HuH-7.5 (cell line): ENCODE measurements around the gene CTDSP2.
"Not testable (repeated sequence)": the region's sequence is repeated elsewhere in the genome, so short reads cannot be mapped to it uniquely, and the experiment has no call there.

ENCODE experiments used
- DNase-seq: peaks from one replicate; pipeline ENCODE4 v3.0.0; 2011; ENCODE audit warnings: low spot score

The CTDSP2 gene

DNA sequence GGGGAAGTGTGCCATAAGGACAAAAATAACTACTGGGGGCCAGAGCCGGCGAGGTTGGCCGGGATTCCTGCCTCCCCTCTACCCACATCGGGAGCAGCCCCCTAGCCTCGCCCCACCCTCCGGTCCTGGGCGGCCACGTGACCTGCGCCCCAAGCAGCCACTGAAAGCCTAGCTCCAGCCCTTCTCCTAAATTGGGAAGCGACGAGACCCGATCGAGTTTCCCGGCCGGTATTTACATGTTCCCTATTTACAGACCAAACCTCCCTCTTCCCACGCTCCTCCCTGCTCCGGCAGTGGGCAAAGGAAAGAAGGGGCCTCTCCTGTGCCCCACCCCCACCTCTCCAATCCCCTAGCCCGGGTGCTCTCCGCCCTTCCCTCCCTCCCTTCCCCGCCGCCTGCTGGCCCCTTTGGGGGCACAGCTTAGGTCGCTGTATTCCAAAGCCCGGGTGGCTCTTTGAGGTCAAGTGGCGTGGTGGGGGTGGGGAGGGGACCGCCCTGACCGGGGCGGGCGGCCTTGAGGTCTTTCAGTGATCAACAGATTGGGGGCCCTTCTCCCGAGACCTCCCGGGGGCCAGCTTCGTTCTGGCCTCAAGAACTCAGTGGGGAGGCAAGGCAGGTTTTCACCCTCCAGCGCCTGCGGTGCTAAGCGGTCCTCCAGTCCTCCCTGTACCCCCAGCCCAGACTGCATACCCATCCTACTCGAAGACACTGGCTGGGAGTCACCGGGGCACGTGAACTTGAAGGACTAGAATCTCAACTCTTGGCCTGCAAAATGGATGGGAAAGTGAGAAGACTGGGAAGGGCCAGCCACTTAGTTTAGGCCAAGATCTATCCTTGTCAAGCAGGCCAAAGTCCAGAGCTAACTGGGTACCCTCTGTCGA, 6.3 kb upstream of the CTDSP2 start:
- DNase-seq: peak; percentile 46

DNA sequence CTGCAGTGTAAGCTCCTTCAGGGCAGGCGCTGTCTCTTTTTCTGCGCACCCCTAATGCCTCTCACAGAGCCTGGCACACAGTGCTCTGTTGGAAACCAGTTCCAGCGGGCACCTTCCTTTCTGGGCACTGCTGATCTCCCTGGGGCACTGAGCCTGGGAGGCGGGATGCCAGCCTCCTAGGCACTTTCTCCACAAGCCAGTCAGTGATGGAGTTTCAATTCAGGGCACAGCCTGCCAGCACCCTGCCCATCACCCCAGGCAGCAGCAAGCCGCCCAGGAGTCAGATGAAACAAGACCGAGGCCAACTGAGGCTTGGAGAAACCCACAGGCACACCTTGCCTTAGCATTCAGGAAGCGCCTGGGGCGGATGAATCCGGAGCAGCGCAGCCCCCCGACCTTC, 5.7 kb upstream of the CTDSP2 start:
- DNase-seq: no peak

DNA sequence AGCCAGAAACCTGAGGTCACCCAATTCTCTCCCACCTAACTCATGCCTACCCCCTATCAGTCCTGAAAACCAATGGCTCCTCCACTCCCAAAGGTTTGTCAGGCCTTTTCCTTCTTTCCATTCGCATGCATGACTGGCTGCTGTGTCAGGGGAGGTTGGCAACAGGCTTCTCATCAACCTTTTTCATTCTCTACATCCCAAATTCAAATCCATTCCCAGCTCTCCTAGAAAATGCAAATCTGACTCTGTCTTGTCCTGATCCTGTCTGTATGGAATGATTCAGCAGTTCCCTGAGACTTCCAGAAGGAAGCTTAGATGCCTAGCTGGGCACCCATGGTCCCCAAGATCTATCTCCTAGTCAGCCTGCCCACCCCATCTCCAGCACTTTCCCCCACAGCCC, 5.0 kb upstream of the CTDSP2 start:
- DNase-seq: no peak

DNA sequence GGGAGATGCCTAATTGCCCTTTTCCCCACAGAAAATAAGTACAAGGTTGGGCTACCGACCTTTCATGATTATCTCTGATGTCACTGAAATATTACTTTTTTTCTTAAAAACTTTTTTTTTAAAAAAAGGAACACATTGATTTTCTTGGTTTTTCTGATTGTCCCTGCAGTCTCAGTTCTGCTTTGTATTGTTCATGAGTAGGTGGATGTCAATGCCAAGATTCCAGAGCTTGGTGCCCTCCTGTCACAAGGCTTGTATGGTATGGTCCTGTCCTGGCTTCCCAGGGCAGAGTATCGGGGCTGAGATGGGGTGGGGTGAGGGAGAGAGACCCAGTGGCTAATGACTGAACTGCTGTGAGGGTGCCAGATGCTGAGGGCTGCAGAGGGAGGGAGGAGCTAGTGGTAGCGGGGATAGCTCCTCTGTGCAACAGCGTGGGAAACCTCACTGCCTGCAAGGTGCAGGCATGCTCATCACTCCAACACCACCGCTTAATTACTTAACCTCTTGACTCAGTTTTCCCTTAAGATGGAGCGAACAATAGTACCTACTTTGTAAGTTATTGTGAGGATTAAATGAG, 4.4 kb upstream of the CTDSP2 start:
- DNase-seq: no peak

DNA sequence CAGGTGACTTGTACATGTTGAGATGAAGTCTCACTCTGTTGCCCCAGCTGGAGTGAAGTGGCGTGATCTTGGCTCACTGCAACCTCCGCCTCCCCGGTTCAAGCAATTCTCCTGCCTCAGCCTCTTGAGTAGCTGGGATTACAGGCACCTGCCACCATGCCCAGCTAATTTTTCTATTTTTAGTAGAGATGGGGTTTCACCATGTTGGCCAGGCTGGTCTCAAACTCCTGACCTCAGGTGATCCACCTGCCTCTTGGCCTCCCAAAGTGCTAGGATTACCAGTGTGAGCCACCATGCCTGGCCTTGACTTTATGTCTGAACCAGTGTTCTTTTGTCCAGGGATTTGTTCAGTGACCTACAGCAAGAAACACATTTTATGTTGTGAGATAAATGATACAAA, 2.9 kb upstream of the CTDSP2 start:
- DNase-seq: not testable (repeated sequence)

DNA sequence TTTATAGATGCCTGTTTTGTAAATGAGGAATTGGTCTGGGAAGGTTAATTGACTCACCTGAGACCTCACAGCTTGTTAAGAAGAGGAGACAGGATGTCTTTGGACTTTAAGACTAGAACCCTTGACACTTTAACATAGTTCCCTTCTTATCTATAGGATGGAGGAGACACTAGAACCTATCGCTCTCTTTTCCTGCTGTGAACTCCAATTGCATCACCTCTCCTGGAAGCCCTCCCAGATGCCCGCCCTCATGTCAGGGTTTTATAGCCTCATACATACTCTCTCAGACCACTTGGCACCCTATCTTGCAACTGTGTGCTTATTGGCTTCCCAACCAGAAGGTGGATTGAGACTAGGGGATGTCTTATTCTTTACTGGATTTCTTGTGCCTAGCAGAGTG, 2.5 kb upstream of the CTDSP2 start:
- no peak for DNase-seq

DNA sequence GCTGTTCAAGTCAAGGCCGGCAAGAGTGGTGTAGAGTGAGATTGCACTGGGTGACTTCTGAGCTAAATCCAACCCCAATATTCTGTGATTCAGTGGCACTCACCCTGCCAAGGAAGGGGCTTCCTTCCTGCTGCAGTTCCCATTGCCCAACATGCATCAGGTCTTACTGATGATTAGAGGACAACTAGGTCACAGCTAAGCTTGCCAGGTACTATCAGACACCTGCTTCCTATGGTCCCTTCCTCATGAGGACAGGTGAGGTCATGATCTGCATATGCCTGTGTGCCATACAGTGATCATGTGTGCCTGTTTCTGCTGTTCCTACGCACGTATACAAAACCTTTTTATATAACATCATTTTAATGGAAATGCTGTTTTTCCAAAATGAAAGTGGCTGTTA, 1.7 kb upstream of the CTDSP2 start:
- no peak for DNase-seq

DNA sequence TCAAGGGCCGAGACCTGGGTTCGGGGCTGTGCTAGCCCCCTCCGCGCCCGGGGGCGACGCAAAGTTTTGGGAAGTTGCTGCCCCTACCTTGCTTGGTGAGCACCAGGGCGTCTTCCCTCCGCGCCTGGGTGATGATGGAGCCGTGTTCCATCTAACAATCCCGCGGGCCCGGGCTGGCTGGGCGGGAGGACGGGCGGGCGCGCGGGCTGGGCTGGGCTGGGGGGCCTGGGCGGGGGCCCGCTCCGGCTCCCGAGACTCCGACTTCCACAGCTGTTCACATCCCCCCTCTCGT, 298 bp downstream of the CTDSP2 start:
- DNase-seq: no peak

DNA sequence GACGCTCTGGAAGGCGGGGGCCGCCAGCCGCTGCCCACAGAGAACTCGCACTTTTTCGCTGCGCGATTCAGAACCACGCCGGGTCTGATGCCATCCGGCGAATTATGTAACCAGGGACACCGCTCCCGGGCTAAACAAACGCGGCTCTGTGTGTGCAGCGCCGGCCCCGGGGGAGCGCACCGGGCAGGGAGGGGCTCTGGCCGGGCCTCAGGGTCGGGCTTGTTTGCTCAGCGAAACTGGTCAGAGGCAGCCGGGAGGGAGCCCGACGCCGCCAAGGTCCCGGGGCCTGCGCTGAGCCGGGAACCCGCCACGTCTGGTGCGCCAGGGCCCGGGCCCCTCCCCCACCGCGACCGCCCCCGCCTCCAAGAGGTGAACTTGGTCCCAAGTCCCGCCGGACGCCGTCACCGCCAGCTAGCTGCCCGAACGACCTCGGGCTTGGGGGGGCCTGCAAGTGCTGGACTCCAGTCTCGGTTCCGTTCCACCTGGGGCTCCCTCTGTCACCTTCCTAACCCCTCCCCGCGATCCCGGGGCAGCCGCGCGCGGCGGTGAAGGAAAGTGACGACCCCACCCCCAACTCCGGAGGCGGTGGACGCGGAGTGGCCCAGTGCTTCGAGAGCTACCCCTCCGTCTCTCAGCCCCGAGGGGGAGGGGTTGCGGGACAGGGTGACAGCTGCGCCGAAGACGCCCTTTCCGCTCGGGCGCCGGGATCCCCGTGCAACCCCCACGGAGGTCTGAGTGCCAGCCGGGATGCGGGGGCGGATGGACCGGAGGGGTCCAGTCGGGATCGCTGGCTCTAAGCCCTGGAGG, 848 bp downstream of the CTDSP2 start:
- peak; percentile 86 for DNase-seq

DNA sequence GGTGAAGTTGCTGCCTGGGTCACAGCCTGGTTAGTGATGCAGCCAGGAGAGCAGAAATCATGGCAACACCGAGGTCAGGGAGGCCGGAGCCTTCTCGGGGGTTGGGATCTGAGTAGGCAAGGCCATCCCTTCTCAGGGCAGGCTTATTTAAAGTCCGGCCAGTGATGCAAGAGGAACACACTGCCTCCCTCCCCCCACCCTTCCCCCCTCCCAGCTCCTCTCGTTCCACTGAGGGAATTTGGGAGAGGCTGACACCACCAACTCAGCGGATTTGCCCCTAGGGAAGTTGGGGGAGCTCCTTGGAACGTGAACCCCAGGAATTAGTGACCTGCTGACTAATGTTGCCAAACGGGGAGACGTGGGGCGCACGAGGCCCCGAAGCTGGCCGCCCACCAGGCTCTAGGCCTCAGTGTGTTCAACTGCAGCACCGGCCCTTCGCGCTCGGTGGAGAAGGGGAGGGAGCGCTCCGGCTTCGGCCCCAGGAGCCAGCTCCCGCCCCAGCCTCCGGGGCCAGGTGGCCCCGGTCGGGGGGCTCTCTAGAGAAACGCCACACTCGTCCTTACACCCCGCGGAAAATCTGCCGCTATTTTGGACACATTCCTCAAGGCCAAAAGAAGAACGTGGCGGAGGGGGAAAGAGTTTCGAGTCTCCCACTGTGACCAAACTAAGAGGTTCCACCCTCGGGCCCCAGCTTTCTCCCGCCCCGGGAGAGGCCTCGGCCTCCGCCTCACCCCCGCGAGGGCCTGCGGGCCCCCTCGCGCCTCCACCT, 1.6 kb downstream of the CTDSP2 start:
- peak; percentile 88 for DNase-seq

DNA sequence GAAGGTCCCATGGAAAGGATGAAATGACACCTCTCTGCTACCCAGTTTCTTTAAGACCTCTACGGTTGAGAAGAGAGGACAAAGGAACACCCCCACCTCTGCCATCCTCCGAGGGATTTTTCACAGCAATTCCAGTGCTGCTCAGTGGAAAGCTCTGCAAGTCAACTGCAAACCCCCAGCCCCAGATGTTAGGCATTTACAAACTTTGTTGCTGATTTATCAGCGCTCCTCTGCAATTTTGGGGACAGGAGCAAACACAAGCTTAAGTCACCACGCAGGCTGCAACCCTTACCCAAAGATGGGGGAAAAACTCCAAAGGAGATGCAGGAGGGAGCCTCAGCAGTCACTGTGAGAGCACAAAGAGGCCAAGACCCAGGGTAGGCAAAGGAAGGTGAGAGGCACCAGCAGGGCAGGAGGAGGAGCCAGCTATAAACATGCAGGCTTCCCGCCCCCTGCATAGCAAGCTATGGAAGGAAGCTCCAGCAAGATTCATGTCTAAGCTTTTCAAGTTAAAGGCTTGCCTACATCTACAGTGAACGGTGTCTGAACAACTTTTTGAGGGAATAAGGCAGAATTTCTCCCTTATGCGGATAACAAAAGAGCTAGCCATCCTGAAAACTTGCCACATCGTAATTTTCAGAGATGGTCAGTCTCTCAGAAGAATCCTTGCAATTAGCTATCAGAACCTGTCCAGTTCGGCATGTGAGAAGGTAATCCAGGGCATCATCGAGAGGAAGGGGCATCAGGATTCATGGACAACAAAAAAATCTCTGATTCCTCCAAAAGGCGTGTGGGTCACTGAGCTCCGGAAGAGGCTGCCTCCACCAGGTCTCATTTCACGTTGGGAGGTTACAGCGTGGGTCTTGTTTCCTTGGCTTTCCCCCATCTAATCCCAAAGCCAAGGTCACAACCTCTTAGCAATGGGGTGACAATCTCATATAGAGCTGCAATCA, 3.9 kb downstream of the CTDSP2 start:
- DNase-seq: no peak

DNA sequence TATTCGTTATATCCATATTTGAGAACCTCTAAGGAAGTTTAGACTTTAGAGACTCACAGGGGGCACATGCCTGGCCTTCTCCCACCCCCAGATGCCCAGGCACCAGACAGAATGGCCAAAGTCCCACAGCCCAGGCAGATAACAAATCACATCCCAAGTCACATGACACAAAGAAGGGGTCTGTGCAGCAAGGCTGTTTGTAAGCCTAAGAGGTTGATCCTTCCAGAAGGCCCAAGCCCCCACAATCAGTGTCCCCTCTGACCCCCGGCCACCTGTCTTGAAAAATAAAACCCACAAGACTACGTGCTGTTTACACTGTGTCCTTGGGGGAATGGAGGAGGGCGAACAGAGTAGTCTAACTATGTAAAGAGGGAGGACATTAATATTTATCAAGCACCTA, 5.1 kb downstream of the CTDSP2 start:
- no peak for DNase-seq

DNA sequence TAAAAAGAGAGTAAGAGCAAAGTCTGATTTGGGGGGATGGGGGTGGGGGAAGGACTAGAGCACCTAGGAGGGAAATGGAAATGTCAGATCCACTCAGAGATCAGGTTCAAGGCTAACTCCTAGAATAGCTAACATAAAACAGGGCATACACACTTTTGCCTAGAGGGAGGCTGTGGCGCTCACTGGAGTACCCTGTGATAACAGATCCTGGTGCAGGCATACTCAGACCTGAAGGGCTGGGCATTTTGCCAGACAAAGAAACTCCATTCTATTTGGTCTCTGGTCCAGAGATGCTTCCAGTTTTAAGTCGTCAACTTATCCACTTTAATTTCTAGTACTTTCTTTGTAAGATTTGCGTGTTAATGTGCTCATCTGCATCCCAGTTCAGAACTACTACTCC, 5.8 kb downstream of the CTDSP2 start:
- no peak for DNase-seq

DNA sequence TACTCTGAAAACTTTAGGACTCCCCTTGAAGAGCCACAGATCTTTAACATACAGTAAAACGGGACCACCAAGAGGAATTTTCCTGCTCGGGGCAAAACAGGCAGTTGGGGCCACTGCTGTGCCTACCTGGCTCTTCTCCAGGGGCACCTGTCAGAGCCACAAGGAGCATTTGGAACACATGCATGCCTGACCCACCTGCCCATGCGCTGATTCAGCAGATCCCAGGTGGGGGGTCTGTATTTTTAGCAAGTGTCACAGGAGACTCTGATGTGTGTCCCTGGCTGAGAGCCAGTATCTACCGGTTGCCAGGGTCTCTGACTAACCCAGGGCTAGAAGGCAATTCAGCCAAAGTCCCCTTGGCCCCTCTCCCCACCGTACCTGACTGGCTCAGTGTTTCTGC, 6.5 kb downstream of the CTDSP2 start:
- DNase-seq: no peak

DNA sequence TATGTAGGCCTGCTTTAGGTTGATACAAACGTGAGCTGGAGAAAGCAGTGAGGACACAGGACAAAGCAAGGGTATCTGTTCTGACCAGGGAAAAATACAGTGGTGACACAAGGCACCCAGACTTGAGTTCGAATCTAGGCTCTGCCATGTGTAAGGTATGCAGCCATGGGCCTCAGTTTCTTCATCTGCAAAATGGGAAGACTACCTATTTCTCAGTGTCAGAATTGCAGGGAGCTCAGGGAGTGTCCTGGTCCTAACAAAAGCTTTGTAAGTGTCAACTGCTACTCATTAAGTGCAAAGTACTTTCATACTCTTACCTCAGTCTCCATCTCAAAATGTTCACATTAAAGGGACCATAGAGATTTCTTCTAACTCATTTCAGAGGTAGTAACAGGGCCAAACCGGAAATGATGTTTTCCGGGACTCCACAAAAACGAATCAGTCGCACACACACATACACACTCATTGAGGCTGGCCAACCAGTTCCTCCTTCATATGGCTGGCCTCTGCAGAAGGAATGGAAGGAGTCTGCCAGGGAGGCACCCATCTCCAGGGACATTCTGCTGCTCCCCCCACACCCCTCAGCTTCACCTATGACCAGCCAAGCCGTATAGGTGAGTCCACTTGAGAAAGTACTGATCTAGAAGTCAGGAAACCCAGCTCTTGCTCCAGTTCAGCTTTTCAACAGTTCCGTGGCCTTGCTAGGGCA, 7.8 kb downstream of the CTDSP2 start:
- DNase-seq: no peak

DNA sequence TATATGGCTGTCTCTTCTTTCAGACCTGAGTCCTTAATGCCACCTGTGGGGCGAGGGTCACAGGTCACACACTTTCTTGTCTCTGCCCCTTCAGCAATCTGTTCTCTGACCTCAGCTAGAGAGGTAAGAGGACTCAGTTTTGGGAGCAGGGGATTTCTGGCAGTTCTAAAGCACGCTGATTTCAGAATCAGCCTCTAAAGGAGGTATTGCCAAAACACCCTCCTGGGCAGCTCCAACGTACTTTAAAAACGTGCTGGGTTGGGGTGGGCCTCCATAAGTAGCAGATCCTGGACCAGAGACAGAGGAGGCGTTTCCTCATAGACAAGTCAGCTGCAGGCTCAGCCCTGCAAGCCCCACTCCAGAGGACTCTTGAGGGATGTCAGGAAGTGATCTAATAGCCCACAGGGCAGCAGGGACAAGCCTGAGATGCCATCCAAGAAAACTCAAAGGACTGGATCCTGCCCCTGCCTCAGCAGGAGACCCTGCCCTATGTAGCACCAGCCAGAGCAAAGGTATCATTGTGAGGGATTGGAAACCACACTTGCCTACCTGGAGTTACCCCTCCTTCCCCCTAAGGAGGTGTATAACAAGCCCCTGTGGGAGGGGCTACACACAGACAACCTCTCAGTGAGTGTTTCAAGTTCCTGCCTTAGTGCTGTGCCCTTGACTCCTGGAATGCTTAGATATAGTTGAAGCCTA, 8.5 kb downstream of the CTDSP2 start:
- DNase-seq: no peak

DNA sequence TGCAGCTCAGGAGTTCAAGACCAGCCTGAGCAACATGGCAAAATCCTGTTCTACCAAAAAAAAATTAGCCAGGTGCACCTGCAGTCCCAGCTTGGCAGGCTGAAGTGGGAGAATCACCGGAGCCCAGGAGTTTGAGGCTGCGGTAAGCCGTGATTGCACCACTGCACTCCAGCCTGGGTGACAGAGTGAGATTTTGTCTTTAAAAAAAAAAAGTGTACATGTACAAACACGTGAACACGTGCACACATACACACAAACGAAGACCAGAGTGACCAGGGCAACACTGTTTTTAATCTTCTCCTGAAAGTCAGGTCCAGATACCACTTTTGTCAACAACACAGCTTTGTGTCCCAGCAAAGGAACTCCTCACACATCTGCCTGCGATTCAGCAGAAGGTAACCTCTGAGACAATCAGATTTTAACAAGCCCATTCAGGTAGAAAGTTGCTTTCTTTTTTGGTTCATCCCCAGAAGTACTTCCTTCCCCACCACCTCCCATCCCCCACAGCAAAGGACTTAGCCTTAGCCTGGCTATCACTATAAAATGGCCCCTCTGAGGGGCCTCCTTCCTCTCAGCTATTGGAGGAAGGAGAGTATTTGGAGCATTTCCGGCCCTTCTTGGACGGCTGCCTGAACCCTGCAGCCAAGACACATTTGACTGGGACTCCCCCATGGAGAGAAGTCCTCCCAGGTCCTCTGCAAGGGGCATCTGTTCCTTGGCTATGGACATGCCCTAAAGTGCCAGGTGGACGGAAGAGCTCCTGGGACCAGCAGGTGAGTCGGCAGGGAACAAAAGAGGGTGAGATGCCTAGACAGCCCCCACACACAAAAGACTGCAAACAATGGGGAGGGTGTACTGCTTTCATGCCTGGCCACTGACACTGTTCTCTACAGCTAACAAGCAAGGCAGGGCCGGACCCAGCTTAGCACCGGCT, 9.8 kb downstream of the CTDSP2 start:
- DNase-seq: no peak

DNA sequence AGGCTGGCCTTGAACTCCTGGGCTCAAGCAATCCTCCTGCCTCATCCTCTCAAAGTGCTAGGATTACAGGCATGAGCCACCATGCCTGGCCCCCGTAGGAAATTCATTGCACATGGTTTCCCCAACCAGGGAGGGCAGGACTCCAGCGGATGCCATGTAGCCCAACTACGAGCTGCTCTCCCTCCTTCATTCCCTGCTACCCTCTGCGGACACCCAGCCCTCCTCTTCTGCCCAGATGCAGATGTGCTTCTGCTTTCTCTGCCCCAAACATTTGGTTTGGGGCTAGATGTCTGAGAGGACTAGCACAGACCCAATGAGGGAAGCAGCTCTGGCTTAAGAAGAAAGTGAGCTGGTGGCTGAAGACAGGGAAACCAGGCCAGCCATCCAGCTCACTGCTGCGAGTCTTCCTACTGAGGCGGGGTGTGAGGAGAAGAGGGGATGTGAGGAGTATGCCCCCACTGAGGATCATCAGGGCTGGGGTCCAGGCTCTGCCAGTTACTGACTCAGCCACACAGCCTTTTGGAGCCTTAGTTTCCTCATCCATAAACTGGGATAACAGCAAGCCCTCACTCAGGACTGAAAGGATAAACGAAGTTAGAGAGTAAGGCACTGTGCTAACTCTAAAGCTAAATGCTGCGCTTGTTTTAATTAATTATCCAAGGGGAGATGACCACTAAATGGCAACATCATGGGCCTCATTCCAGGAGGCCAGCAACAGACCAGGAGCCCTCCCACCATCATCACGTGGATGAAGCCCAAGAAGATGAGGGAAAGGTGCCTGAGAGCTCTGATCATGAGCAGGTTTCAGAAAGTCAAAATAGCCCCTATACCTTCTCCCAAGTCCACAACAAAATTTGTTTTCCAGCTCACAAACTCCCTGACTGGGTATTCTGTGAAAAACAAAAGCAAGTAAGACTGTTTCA, 10.9 kb downstream of the CTDSP2 start:
- DNase-seq: no peak
